ENCODE results near the gene MAGEA9B. TPM values are rescaled to one million over a fixed set of nuclear protein-coding genes. Genes with fewer than 3 reads are reported as not detected.
"Not testable (repeated sequence)": the region's sequence is repeated elsewhere in the genome, so short reads cannot be mapped to it uniquely, and the experiment has no call there.

The MAGEA9B gene
- total RNA-seq, 2 donors from 2014 or later = not detected

DNA sequence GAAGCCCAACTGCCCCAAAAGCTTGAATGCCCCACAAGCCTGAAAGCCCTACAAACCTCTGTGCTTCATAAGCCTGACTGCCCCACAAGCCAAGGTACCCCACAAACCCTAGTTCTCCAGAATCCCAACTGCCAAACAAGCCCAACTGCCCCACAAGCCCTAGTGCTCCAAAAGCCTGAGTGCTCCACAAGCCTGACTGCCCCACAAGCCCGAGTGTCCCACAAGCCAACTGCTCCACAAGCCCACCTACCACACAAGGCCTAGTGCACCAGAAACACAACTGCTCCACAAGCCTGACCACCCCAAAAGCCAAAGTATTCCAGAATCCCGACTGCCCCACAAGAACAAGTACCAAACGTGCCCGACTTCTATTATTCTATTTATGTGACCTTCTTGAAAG, 23.9 kb downstream of the MAGEA9B start:
- Histone ChIP-seq H3K36me3 (ENCODE audit: control insufficient read depth, insufficient read depth, low read length) (no peaks in the 10 kb centered on the region), H3K4me3 (ENCODE audit: low read length) (no peak overlapping the region), H3K9ac (ENCODE audit: extremely low read depth, low read length, poor library complexity, severe bottlenecking) (no peak overlapping the region), H3K9me3 (ENCODE audit: control insufficient read depth, low read length) (no peaks in the 10 kb centered on the region), H3K4me1 (ENCODE audit: control insufficient read depth, insufficient read depth, low read length) (no peaks in the 10 kb centered on the region), H3K27ac (ENCODE audit: low read depth, low read length) (no peak overlapping the region), H3K27me3 (ENCODE audit: control insufficient read depth, insufficient read depth, low read length, poor library complexity, severe bottlenecking) (no peaks in the 10 kb centered on the region)
- Mint-ChIP-seq H3K4me1 (no peaks in the 10 kb centered on the region), H3K27me3 (ENCODE audit: insufficient read depth) (no peaks in the 10 kb centered on the region), H3K9me3 (peaks cover 45% of the 10 kb centered on the region), H3K27ac (no peak overlapping the region), H3K4me3 (no peak overlapping the region), H3K36me3 (ENCODE audit: low read depth) (no peaks in the 10 kb centered on the region)
- TF ChIP-seq, protein P1, sequence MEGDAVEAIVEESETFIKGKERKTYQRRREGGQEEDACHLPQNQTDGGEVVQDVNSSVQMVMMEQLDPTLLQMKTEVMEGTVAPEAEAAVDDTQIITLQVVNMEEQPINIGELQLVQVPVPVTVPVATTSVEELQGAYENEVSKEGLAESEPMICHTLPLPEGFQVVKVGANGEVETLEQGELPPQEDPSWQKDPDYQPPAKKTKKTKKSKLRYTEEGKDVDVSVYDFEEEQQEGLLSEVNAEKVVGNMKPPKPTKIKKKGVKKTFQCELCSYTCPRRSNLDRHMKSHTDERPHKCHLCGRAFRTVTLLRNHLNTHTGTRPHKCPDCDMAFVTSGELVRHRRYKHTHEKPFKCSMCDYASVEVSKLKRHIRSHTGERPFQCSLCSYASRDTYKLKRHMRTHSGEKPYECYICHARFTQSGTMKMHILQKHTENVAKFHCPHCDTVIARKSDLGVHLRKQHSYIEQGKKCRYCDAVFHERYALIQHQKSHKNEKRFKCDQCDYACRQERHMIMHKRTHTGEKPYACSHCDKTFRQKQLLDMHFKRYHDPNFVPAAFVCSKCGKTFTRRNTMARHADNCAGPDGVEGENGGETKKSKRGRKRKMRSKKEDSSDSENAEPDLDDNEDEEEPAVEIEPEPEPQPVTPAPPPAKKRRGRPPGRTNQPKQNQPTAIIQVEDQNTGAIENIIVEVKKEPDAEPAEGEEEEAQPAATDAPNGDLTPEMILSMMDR (conservative IDR thresholded peaks at IDR 0.05) = no peak
- no peak for DNase-seq
- 96% methylated on average over 3 of the region's 4 CpGs; no CpG with 5 or more reads in 1 of the 2 experiments for WGBS, 2 experiments (ENCODE audit: insufficient coverage in 1 of 2, insufficient read length in 1 of 2)

DNA sequence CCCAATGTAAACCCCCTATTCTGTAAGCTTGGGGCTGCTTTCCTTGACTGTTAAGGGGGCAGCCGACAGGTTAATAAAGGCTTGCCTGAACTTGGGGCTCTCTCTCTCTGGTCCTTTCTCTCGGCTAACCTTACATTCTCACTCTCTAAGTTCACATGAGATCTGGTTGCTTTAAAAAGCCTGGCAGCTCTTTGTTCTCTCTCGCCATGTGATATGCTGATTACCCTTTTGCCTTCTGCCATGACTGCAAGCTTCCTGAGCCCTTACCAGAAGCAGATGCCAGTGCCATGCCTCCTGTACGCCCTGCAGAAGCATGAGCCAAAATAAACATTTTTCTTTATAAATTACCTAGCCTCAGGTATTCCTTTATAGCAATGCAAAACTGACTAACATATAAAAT, 32.0 kb downstream of the MAGEA9B start:
- H3K9me3 ChIP-seq (ENCODE audit: control insufficient read depth, low read length) = not testable (repeated sequence)

GRCh38 chrX:149551939-149552248, 35.4 kb downstream of the MAGEA9B start:
- H3K4me3 ChIP-seq (ENCODE audit: low read length); H3K27me3 ChIP-seq (ENCODE audit: control insufficient read depth, insufficient read depth, low read length, poor library complexity, severe bottlenecking); H3K4me1 Mint-ChIP-seq; H3K9me3 ChIP-seq (ENCODE audit: control insufficient read depth, low read length); H3K9me3 Mint-ChIP-seq; H3K27ac Mint-ChIP-seq; H3K36me3 ChIP-seq (ENCODE audit: control insufficient read depth, insufficient read depth, low read length); DNase-seq; H3K4me1 ChIP-seq (ENCODE audit: control insufficient read depth, insufficient read depth, low read length); H3K27ac ChIP-seq (ENCODE audit: low read depth, low read length); H3K36me3 Mint-ChIP-seq (ENCODE audit: low read depth); H3K4me3 Mint-ChIP-seq; H3K27me3 Mint-ChIP-seq (ENCODE audit: insufficient read depth); H3K9ac ChIP-seq (ENCODE audit: extremely low read depth, low read length, poor library complexity, severe bottlenecking): not testable (repeated sequence)
- WGBS, 2 experiments (ENCODE audit: insufficient coverage in 1 of 2, insufficient read length in 1 of 2) = no CpG with 5 or more reads among the region's 6 CpGs

More for the DNA sequence above, 32.0 kb downstream of the MAGEA9B start:
- H3K4me3 ChIP-seq (ENCODE audit: low read length); H3K36me3 Mint-ChIP-seq (ENCODE audit: low read depth); DNase-seq; H3K27ac Mint-ChIP-seq; H3K27me3 Mint-ChIP-seq (ENCODE audit: insufficient read depth); H3K4me1 ChIP-seq (ENCODE audit: control insufficient read depth, insufficient read depth, low read length); H3K4me1 Mint-ChIP-seq; H3K9me3 Mint-ChIP-seq; H3K9ac ChIP-seq (ENCODE audit: extremely low read depth, low read length, poor library complexity, severe bottlenecking); H3K4me3 Mint-ChIP-seq; H3K27ac ChIP-seq (ENCODE audit: low read depth, low read length); H3K36me3 ChIP-seq (ENCODE audit: control insufficient read depth, insufficient read depth, low read length); H3K27me3 ChIP-seq (ENCODE audit: control insufficient read depth, insufficient read depth, low read length, poor library complexity, severe bottlenecking): not testable (repeated sequence)
- no CpG with 5 or more reads among the region's 4 CpGs for WGBS, 2 experiments (ENCODE audit: insufficient coverage in 1 of 2, insufficient read length in 1 of 2)

DNA sequence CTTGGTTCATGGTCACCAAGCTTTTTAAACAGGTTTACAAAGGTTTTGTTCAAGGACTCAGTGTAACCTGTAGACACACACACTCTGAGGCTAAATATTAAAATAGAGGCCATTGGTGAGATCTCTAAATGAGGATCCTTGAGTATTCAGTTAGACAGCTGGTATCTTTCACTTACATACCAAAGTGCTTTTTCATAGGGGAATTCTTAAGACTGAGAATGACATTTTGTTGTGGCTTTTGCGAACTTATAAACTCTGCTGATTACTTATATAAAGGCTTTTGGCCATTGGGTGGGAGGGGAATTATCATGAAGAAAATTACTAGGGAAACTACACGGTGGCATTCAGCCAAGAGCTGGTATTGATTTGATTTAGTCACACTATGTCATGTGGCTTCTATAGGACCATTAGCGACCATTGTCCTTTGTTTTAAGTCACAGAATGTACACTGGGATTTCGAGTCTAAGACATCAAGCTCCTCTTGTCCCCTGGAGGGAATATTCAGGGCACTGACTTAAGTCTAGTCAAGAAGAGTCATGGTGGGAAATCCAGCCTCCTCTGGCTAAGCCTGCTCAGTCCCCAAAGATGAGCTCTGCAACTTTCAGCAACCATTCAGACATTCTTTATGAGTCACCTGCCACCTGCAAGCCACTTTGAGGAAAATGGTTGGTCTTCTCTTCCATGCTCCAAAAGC, 35.9 kb downstream of the MAGEA9B start:
- not testable (repeated sequence) for H3K4me3 ChIP-seq (ENCODE audit: low read length); H3K36me3 Mint-ChIP-seq (ENCODE audit: low read depth); H3K9me3 ChIP-seq (ENCODE audit: control insufficient read depth, low read length); H3K27me3 ChIP-seq (ENCODE audit: control insufficient read depth, insufficient read depth, low read length, poor library complexity, severe bottlenecking); H3K4me1 ChIP-seq (ENCODE audit: control insufficient read depth, insufficient read depth, low read length); H3K4me1 Mint-ChIP-seq; H3K27ac Mint-ChIP-seq; DNase-seq; H3K27me3 Mint-ChIP-seq (ENCODE audit: insufficient read depth); H3K4me3 Mint-ChIP-seq; H3K9me3 Mint-ChIP-seq; H3K36me3 ChIP-seq (ENCODE audit: control insufficient read depth, insufficient read depth, low read length); H3K9ac ChIP-seq (ENCODE audit: extremely low read depth, low read length, poor library complexity, severe bottlenecking); H3K27ac ChIP-seq (ENCODE audit: low read depth, low read length)
- WGBS, 2 experiments (ENCODE audit: insufficient coverage in 1 of 2, insufficient read length in 1 of 2) = no CpG with 5 or more reads among the region's 4 CpGs

DNA sequence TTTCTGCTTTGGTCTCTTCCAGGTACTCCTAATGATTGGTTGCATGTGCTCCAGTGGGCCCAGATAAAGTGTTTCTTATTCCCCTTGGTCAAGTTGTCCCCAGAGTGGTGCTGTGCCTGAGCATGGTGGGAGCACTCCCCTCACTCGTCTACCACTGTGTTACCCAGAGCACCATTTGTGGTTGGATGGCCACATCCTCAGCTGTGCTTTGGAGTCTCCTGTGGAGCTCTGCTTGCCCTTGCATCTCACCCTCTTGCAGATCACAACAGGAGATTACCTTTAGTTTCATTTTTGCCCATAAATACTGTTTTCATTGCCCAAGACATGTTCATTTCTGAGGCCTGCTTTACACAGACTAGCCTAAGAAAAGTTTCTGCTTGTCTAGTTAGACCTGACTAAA, 36.8 kb downstream of the MAGEA9B start:
- not testable (repeated sequence) for H3K4me3 ChIP-seq (ENCODE audit: low read length); H3K27ac Mint-ChIP-seq; H3K27me3 Mint-ChIP-seq (ENCODE audit: insufficient read depth); H3K9ac ChIP-seq (ENCODE audit: extremely low read depth, low read length, poor library complexity, severe bottlenecking); H3K27me3 ChIP-seq (ENCODE audit: control insufficient read depth, insufficient read depth, low read length, poor library complexity, severe bottlenecking); H3K4me3 Mint-ChIP-seq; H3K4me1 ChIP-seq (ENCODE audit: control insufficient read depth, insufficient read depth, low read length); H3K36me3 Mint-ChIP-seq (ENCODE audit: low read depth); H3K4me1 Mint-ChIP-seq; H3K9me3 ChIP-seq (ENCODE audit: control insufficient read depth, low read length); H3K36me3 ChIP-seq (ENCODE audit: control insufficient read depth, insufficient read depth, low read length); H3K9me3 Mint-ChIP-seq; DNase-seq; H3K27ac ChIP-seq (ENCODE audit: low read depth, low read length)
- WGBS, 2 experiments (ENCODE audit: insufficient coverage in 1 of 2, insufficient read length in 1 of 2) = 100% methylated on average over 1 of the region's 1 CpG; no CpG with 5 or more reads in 1 of the 2 experiments

DNA sequence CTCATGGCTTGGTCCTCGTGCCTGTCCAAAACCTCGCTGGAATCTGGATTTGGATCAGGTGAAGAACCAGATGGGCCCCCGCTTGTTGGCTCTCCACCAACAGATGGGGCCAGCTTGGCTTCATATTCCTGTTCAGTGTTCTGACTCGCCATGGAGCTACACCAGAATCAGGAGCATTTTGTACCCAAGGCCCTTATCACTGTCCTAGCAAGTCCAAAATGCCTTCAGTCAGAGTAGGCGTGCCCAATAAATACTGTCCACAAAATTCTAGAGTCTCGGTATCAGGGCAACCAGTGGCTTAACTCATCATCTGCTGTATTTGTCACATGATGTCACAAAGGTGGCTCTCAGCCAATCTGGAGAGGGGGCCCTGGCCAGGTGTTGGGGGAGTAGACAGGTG, 37.6 kb downstream of the MAGEA9B start, which contains the start of gene HSFX3:
Gene HSFX3, minus strand, starts transcription at position 224 of the 400 bp plus-strand sequence. Its CDS starts 72 bp downstream, at position 152.
- not testable (repeated sequence) for H3K9me3 ChIP-seq (ENCODE audit: control insufficient read depth, low read length); H3K4me3 Mint-ChIP-seq; H3K9ac ChIP-seq (ENCODE audit: extremely low read depth, low read length, poor library complexity, severe bottlenecking); H3K36me3 ChIP-seq (ENCODE audit: control insufficient read depth, insufficient read depth, low read length); H3K27me3 Mint-ChIP-seq (ENCODE audit: insufficient read depth); H3K4me1 Mint-ChIP-seq; DNase-seq; H3K27ac ChIP-seq (ENCODE audit: low read depth, low read length); H3K9me3 Mint-ChIP-seq; H3K4me3 ChIP-seq (ENCODE audit: low read length); H3K27ac Mint-ChIP-seq; H3K4me1 ChIP-seq (ENCODE audit: control insufficient read depth, insufficient read depth, low read length); H3K36me3 Mint-ChIP-seq (ENCODE audit: low read depth); H3K27me3 ChIP-seq (ENCODE audit: control insufficient read depth, insufficient read depth, low read length, poor library complexity, severe bottlenecking)
- no CpG with 5 or more reads among the region's 6 CpGs for WGBS, 2 experiments (ENCODE audit: insufficient coverage in 1 of 2, insufficient read length in 1 of 2)

Measured in endodermal cell (in vitro differentiated cells).